SK-N-SH treated with all-trans-retinoic acid at 6 μM for 48 hours (cell line): ENCODE data around the gene KCTD17.

Experiments
- GLIS3 ChIP-seq: fragments of 250-450 bp; sonication (Bioruptor Pico); IDR thresholded peaks from 2 replicates; pipeline ENCODE4 v1.5.0; 2020; ENCODE audit warnings: mild to moderate bottlenecking, moderate library complexity
- PATZ1 ChIP-seq: fragments of 250-450 bp; sonication (Bioruptor Pico); IDR thresholded peaks from 2 replicates; pipeline ENCODE4 v1.8.0; 2020; ENCODE audit warnings: mild to moderate bottlenecking, moderate library complexity, borderline replicate concordance
- TCF4 ChIP-seq: fragments of 250-450 bp; sonication (Bioruptor Pico); IDR thresholded peaks from 2 replicates; pipeline ENCODE4 v1.8.0; 2021; ENCODE audit warnings: mild to moderate bottlenecking, moderate library complexity, borderline replicate concordance
- TOX ChIP-seq: fragments of 250-450 bp; sonication (Bioruptor Pico); IDR thresholded peaks from 2 replicates; pipeline ENCODE4 v1.8.0; 2021; ENCODE audit warnings: mild to moderate bottlenecking, moderate library complexity, borderline replicate concordance
- ZFP3 ChIP-seq: fragments of 250-450 bp; sonication (Bioruptor Pico); IDR thresholded peaks from 2 replicates; pipeline ENCODE4 v1.5.0; 2020; ENCODE audit warnings: mild to moderate bottlenecking, moderate library complexity
- ZNF565 ChIP-seq: fragments of 450-650 bp; formaldehyde crosslinking; conservative IDR thresholded peaks from 2 replicates; pipeline ENCODE4 v1.5.0; 2020; ENCODE audit warnings: low read depth, mild to moderate bottlenecking, moderate library complexity
- ZNF70 ChIP-seq: fragments of 450-650 bp; formaldehyde crosslinking; IDR thresholded peaks from 2 replicates; pipeline ENCODE4 v1.5.0; 2020; ENCODE audit warnings: mild to moderate bottlenecking, moderate library complexity
- TF ChIP-seq, protein P1 (sequence below): fragments of 250-450 bp; sonication (Bioruptor Pico); IDR thresholded peaks from 2 replicates; pipeline ENCODE4 v1.5.0; 2020; ENCODE audit warnings: mild to moderate bottlenecking, moderate library complexity

- TF ChIP-seq ZFP3 (CRISPR knock-in tag) = no peak
- TF ChIP-seq, protein P1, sequence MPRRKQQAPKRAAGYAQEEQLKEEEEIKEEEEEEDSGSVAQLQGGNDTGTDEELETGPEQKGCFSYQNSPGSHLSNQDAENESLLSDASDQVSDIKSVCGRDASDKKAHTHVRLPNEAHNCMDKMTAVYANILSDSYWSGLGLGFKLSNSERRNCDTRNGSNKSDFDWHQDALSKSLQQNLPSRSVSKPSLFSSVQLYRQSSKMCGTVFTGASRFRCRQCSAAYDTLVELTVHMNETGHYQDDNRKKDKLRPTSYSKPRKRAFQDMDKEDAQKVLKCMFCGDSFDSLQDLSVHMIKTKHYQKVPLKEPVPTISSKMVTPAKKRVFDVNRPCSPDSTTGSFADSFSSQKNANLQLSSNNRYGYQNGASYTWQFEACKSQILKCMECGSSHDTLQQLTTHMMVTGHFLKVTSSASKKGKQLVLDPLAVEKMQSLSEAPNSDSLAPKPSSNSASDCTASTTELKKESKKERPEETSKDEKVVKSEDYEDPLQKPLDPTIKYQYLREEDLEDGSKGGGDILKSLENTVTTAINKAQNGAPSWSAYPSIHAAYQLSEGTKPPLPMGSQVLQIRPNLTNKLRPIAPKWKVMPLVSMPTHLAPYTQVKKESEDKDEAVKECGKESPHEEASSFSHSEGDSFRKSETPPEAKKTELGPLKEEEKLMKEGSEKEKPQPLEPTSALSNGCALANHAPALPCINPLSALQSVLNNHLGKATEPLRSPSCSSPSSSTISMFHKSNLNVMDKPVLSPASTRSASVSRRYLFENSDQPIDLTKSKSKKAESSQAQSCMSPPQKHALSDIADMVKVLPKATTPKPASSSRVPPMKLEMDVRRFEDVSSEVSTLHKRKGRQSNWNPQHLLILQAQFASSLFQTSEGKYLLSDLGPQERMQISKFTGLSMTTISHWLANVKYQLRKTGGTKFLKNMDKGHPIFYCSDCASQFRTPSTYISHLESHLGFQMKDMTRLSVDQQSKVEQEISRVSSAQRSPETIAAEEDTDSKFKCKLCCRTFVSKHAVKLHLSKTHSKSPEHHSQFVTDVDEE (CRISPR knock-in tag) = no peak
- TF ChIP-seq PATZ1 (CRISPR knock-in tag) = no peak
- no peak for TF ChIP-seq ZNF70 (CRISPR knock-in tag)
- no peak for TF ChIP-seq ZNF565
- no peak for TF ChIP-seq TCF4 (CRISPR knock-in tag)
- TF ChIP-seq GLIS3 = no peak
- TF ChIP-seq TOX (CRISPR knock-in tag) = no peak
Measured at GRCh38 chr22:37044634-37045625, 6.6 kb upstream of the KCTD17 start.
